ENCODE data around the gene FHIT. TPM values are rescaled to one million over a fixed set of nuclear protein-coding genes. Genes with fewer than 3 reads are reported as not detected.

The FHIT gene
- total and polyA plus RNA-seq, 10 of the 15 experiments (the other 5 are each of a cell fraction or from before 2014, with no cell fraction given) = 4.2 to 14.9 (median 9.4) TPM

DNA sequence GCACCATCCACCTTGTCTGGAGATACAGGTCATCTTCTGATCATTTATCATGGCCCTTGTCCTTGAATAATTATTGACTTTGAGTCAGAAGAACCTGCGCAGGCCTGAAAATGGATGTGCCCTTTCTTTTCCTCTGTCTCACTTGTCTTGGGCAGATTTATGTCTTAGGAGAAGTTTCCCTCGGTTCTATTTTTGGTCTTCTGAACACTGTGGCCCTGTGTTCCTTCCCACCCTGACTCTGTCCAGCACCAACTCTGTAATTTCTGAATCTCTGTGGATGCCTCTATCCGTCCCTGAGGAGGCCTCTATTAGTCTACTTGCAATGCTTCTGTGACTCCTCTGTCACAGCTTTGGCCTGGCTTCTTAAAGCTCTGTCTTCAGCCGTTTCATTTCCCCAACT, 1520.7 kb downstream of the FHIT start:
- no peak for ATAC-seq
- no peak for FAIRE-seq
- no peaks in the 10 kb centered on the region for H3K36me3 ChIP-seq (ENCODE audit: control insufficient read depth in 2 of 2, insufficient read depth in 2 of 2, low read length in 1 of 2)
- H3K27me3 ChIP-seq (replicated peaks in 1 of 2; ENCODE audit: control insufficient read depth in 2 of 2, insufficient read depth in 2 of 2, low read length in 1 of 2) = no peaks in the 10 kb centered on the region
- H3K4me3 ChIP-seq = no peak overlapping the region
- intact Hi-C loops (cut with micrococcal nuclease; ENCODE audit: unreplicated experiment) = loop anchor here (5.0 kb wide), 1 partner anchor 153 kb away; no protein-coding TSS in a partner anchor
- no peak overlapping the region for H2AFZ ChIP-seq (ENCODE audit: control insufficient read depth, low read depth, low read length)
- H4K20me1 ChIP-seq (ENCODE audit: control insufficient read depth, insufficient read depth) = no peaks in the 10 kb centered on the region
- H3K4me1 ChIP-seq (ENCODE audit: control insufficient read depth, insufficient read depth, low read length) = peaks cover 23% of the 10 kb centered on the region
- WGBS (ENCODE audit: insufficient coverage, insufficient replicate concordance, low lambda C conversion rate, missing lambda C conversion rate) = 67% methylated on average over 4 of the region's 4 CpGs
- H3K27ac ChIP-seq (ENCODE audit: control insufficient read depth, insufficient read depth) = no peak overlapping the region
- ChIA-PET SMC1A (ENCODE audit: uncharacterized antibody, unreplicated experiment) (no interaction called here), POLR2A (no interaction called here), CTCF (no interaction called here), RAD21 (ENCODE audit: unreplicated experiment) (no interaction called here)
- no peak overlapping the region for H3K9ac ChIP-seq (ENCODE audit: control insufficient read depth, insufficient read depth, low read length)
- DNase-seq (ENCODE audit: low read depth, low spot score) = no peak
- H3K79me2 ChIP-seq (ENCODE audit: control insufficient read depth, insufficient read depth, low read length) = no peaks in the 10 kb centered on the region
- no peaks in the 10 kb centered on the region; the same call in 1 of the 3 replicates for H3K9me3 ChIP-seq (replicated peaks; ENCODE audit: control insufficient read depth, insufficient read depth, low read length)
- in situ Hi-C loops (cut with MboI) = no loop called here
- no TSS peak for BruUV-seq (replicated peaks)
- H3K4me2 ChIP-seq (ENCODE audit: control insufficient read depth, insufficient read depth) = no peak overlapping the region
- TF ChIP-seq SP1 (IDR thresholded peaks at IDR 0.05; ENCODE audit: low read depth, low read length) (no peak), GABPA (IDR thresholded peaks at IDR 0.05; ENCODE audit: low read depth) (no peak), NR2C2 (IDR thresholded peaks at IDR 0.05; ENCODE audit: borderline replicate concordance, control insufficient read depth, insufficient read length, low read depth) (no peak), ZNF24 (IDR thresholded peaks at IDR 0.05) (no peak), TCF7 (IDR thresholded peaks at IDR 0.05; ENCODE audit: borderline replicate concordance) (no peak), CREM (IDR thresholded peaks at IDR 0.05; ENCODE audit: low read depth) (no peak), POU2F2 (IDR thresholded peaks at IDR 0.05; ENCODE audit: borderline replicate concordance, low read depth, low read length) (no peak), RELA (IDR thresholded peaks at IDR 0.05; ENCODE audit: borderline replicate concordance, partially characterized antibody) (no peak), ZNF274 (IDR thresholded peaks at IDR 0.05; ENCODE audit: insufficient read depth, insufficient read length) (no peak), BCL11A (IDR thresholded peaks at IDR 0.05; ENCODE audit: low read depth, low read length) (no peak), RBBP5 (conservative IDR thresholded peaks at IDR 0.05) (no peak), EZH2 (IDR thresholded peaks at IDR 0.05; ENCODE audit: borderline replicate concordance, control insufficient read depth, low read depth, low read length) (no peak)
- TF ChIP-seq, protein P1, sequence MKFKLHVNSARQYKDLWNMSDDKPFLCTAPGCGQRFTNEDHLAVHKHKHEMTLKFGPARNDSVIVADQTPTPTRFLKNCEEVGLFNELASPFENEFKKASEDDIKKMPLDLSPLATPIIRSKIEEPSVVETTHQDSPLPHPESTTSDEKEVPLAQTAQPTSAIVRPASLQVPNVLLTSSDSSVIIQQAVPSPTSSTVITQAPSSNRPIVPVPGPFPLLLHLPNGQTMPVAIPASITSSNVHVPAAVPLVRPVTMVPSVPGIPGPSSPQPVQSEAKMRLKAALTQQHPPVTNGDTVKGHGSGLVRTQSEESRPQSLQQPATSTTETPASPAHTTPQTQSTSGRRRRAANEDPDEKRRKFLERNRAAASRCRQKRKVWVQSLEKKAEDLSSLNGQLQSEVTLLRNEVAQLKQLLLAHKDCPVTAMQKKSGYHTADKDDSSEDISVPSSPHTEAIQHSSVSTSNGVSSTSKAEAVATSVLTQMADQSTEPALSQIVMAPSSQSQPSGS (IDR thresholded peaks at IDR 0.05; ENCODE audit: low read length) = no peak
- TF ChIP-seq, protein P2, sequence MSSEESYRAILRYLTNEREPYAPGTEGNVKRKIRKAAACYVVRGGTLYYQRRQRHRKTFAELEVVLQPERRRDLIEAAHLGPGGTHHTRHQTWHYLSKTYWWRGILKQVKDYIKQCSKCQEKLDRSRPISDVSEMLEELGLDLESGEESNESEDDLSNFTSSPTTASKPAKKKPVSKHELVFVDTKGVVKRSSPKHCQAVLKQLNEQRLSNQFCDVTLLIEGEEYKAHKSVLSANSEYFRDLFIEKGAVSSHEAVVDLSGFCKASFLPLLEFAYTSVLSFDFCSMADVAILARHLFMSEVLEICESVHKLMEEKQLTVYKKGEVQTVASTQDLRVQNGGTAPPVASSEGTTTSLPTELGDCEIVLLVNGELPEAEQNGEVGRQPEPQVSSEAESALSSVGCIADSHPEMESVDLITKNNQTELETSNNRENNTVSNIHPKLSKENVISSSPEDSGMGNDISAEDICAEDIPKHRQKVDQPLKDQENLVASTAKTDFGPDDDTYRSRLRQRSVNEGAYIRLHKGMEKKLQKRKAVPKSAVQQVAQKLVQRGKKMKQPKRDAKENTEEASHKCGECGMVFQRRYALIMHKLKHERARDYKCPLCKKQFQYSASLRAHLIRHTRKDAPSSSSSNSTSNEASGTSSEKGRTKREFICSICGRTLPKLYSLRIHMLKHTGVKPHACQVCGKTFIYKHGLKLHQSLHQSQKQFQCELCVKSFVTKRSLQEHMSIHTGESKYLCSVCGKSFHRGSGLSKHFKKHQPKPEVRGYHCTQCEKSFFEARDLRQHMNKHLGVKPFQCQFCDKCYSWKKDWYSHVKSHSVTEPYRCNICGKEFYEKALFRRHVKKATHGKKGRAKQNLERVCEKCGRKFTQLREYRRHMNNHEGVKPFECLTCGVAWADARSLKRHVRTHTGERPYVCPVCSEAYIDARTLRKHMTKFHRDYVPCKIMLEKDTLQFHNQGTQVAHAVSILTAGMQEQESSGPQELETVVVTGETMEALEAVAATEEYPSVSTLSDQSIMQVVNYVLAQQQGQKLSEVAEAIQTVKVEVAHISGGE (CRISPR knock-in tag; IDR thresholded peaks at IDR 0.05) = no peak
- TF ChIP-seq, protein P3, sequence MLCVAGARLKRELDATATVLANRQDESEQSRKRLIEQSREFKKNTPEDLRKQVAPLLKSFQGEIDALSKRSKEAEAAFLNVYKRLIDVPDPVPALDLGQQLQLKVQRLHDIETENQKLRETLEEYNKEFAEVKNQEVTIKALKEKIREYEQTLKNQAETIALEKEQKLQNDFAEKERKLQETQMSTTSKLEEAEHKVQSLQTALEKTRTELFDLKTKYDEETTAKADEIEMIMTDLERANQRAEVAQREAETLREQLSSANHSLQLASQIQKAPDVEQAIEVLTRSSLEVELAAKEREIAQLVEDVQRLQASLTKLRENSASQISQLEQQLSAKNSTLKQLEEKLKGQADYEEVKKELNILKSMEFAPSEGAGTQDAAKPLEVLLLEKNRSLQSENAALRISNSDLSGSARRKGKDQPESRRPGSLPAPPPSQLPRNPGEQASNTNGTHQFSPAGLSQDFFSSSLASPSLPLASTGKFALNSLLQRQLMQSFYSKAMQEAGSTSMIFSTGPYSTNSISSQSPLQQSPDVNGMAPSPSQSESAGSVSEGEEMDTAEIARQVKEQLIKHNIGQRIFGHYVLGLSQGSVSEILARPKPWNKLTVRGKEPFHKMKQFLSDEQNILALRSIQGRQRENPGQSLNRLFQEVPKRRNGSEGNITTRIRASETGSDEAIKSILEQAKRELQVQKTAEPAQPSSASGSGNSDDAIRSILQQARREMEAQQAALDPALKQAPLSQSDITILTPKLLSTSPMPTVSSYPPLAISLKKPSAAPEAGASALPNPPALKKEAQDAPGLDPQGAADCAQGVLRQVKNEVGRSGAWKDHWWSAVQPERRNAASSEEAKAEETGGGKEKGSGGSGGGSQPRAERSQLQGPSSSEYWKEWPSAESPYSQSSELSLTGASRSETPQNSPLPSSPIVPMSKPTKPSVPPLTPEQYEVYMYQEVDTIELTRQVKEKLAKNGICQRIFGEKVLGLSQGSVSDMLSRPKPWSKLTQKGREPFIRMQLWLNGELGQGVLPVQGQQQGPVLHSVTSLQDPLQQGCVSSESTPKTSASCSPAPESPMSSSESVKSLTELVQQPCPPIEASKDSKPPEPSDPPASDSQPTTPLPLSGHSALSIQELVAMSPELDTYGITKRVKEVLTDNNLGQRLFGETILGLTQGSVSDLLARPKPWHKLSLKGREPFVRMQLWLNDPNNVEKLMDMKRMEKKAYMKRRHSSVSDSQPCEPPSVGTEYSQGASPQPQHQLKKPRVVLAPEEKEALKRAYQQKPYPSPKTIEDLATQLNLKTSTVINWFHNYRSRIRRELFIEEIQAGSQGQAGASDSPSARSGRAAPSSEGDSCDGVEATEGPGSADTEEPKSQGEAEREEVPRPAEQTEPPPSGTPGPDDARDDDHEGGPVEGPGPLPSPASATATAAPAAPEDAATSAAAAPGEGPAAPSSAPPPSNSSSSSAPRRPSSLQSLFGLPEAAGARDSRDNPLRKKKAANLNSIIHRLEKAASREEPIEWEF (IDR thresholded peaks at IDR 0.05; ENCODE audit: insufficient replicate concordance, low read depth, low read length) = no peak
